ENCODE measurements around the gene PLEKHM2.

- no peak for TF ChIP-seq CTCF (IDR thresholded peaks at IDR 0.05)
- TF ChIP-seq EP300 (IDR thresholded peaks at IDR 0.05), result no peak
Observed at GRCh38 chr1:15760520-15761211, 76.5 kb downstream of the PLEKHM2 start.

Data from ovary (tissue), 3 donors.